NCI-H1092 (cell line): ENCODE results near the gene PHOSPHO2.

Experiments used
- DNase-seq: peaks from one replicate; lab custom pipeline; 2025; lab: John Stamatoyannopoulos, UW

Gene PHOSPHO2

GRCh38 chr2:169716938-169717690 is 22.8 kb downstream of the PHOSPHO2 start:
- no peak for DNase-seq

GRCh38 chr2:169717691-169718063 is 23.4 kb downstream of the PHOSPHO2 start:
- DNase-seq: no peak

GRCh38 chr2:169718930-169719504 is 24.7 kb downstream of the PHOSPHO2 start:
- no peak for DNase-seq

- DNase-seq: no peak
Measured at GRCh38 chr2:169721016-169721415, 26.7 kb downstream of the PHOSPHO2 start.

GRCh38 chr2:169727065-169727464 is 32.8 kb downstream of the PHOSPHO2 start:
- no peak for DNase-seq

GRCh38 chr2:169729274-169729605 is 35.0 kb downstream of the PHOSPHO2 start:
- no peak for DNase-seq

- no peak for DNase-seq
Measured at GRCh38 chr2:169732075-169732474, 37.8 kb downstream of the PHOSPHO2 start.

- DNase-seq: no peak
Measured at GRCh38 chr2:169732583-169733358, 38.5 kb downstream of the PHOSPHO2 start.

- DNase-seq: peak; percentile 2
Measured at GRCh38 chr2:169734169-169734847, 40.0 kb downstream of the PHOSPHO2 start.

- DNase-seq: no peak
Measured at GRCh38 chr2:169735623-169736022, 41.4 kb downstream of the PHOSPHO2 start.

- no peak for DNase-seq
Measured at GRCh38 chr2:169736902-169737301, 42.6 kb downstream of the PHOSPHO2 start.

- DNase-seq: no peak
Measured at GRCh38 chr2:169738566-169739229, 44.4 kb downstream of the PHOSPHO2 start.

- no peak for DNase-seq
Measured at GRCh38 chr2:169739351-169739750, 45.1 kb downstream of the PHOSPHO2 start.

- DNase-seq: no peak
Measured at GRCh38 chr2:169743549-169743948, 49.3 kb downstream of the PHOSPHO2 start.

GRCh38 chr2:169746240-169746639 is 52.0 kb downstream of the PHOSPHO2 start:
- no peak for DNase-seq

- no peak for DNase-seq
Measured at GRCh38 chr2:169748319-169748718, 54.0 kb downstream of the PHOSPHO2 start.
